Ovary (tissue), 9 donors: ENCODE results near the gene KCTD17. TPM values are rescaled to one million over a fixed set of nuclear protein-coding genes. Genes with fewer than 3 reads are reported as not detected.

Experiments
- DNase-seq, 5 donors: peaks; one replicate each; pipeline ENCODE4 v3.0.0-alpha.2; 2019 to 2020
- H3K27ac ChIP-seq, 2 donors: fragments of 200-600 bp; one replicate each; pipeline versions ENCODE4 v1.5.1 to v1.8.0; 2019 to 2022
- H3K27me3 ChIP-seq: fragments of 200-600 bp; one replicate; pipeline ENCODE4 v1.8.0; 2022
- H3K36me3 ChIP-seq: fragments of 200-600 bp; sonication (generic); one replicate; pipeline ENCODE4 v1.5.1; 2019
- H3K4me1 ChIP-seq: one replicate; pipeline ENCODE4 v1.8.1; 2013; ENCODE audit warnings: mild to moderate bottlenecking, moderate library complexity; ENCODE audit not compliant: insufficient read depth
- H3K4me3 ChIP-seq: fragments of 200-600 bp; sonication (generic); one replicate; pipeline ENCODE4 v1.5.1; 2017
- H3K9me3 ChIP-seq, 2 donors: fragments of 200-600 bp in 1 of 2; sonication (generic) in 1 of 2; one replicate each; pipeline versions ENCODE4 v1.5.1 to v1.8.1; 2013 to 2019; ENCODE audit warnings: mild to moderate bottlenecking in 1 of 2, moderate library complexity in 1 of 2
- CTCF ChIP-seq, 3 donors: fragments of 450-650 bp in 2 of 3; fragments of 200-600 bp in 1 of 3; IDR thresholded peaks; one replicate each; pipeline versions ENCODE4 v1.5.1 to v1.8.0; 2016 to 2022; ENCODE audit warnings: antibody characterized with exemption in 3 of 3, mild to moderate bottlenecking in 1 of 3
- EP300 ChIP-seq: sonication (generic); formaldehyde crosslinking; IDR thresholded peaks from one replicate; pipeline ENCODE4 v1.6.1; 2017; ENCODE audit warnings: antibody characterized with exemption
- POLR2A ChIP-seq: fragments of 450-650 bp; IDR thresholded peaks from one replicate; pipeline ENCODE4 v1.6.1; 2017; ENCODE audit warnings: antibody characterized with exemption, mild to moderate bottlenecking, moderate library complexity
- WGBS, 3 donors: extraction: QIAGEN DNeasy Blood & Tissue Kit in 1 of 3; methylation state at CpG; one replicate each; pipeline versions ENCODE4 v1.1.5 to v1.1.7; 2013 to 2017; 5-methylcytosine and 5-hydroxymethylcytosine counted together
- intact Hi-C, 4 donors: fragments of 100-400 bp; cut with DNase I; formaldehyde crosslinking; loops; one replicate each; pipeline versions ENCODE4 v1.11.0 to v1.15.1; 2022 to 2023
- polyA plus RNA-seq, 2 donors: library from polyadenylated mRNA; stranded (reverse); fragments of 200-250 nt in 1 of 2; fragments of 350-450 nt in 1 of 2; fragmentation: Illumina TruSeq in 1 of 2; extraction: RNeasy Lipid Tissue Mini Kit (QIAGEN cat#74804) in 1 of 2; gene quantifications; one replicate each; pipeline ENCODE4 v1.2.3, GENCODE V29; 2013 to 2014
- total RNA-seq, 7 donors: library from RNA; depleted of rRNA in 2 of 7; stranded (reverse); fragments of >200 nt in 2 of 7; fragmentation: NEBNext Ultra II Directional in 3 of 7; extraction: Animal tissue kit (Norgen Biotek cat#: 25700) in 3 of 7; gene quantifications; one replicate each; pipeline versions ENCODE4 v1.1.0 to v1.2.4, GENCODE V29; 2016 to 2023
- donor health status: DM: no; HTN: no; CAD: no; lungs with moderate emphysema.
- donor health status: DM: no; HTN: no; CAD: no.
- donor health status: Bipolar disorder and iron deficiency.
- donor health status: DM: yes; HTN: yes; CAD: no.
- donor health status: DM: no; HTN: no; CAD: no.
- donor health status: DM: yes; HTN: yes; CAD: no.

The KCTD17 gene
- total and polyA plus RNA-seq, 9 donors, result 4.5 to 34.7 (median 26.7) TPM

- 85 to 88% (median 88%) methylated on average over 12 of the region's 12 CpGs for WGBS, 3 donors
- Histone ChIP-seq H3K4me3 (no peak overlapping the region), H3K9me3 (no peaks in the 10 kb centered on the region), H3K4me1 (no peaks in the 10 kb centered on the region), H3K27me3 (no peaks in the 10 kb centered on the region), H3K27ac (no peak overlapping the region), H3K36me3 (no peaks in the 10 kb centered on the region)
- intact Hi-C loops, result no loop called here
- no peak for DNase-seq
- TF ChIP-seq EP300 (no peak), CTCF (IDR thresholded peaks at IDR 0.05) (no peak), POLR2A (no peak)
These were observed 29.3 kb downstream of the KCTD17 start for GRCh38 chr22:37080838-37081237.

GRCh38 chr22:37082251-37082873 is 30.8 kb downstream of the KCTD17 start:
- H3K4me1 ChIP-seq, result no peaks in the 10 kb centered on the region
- TF ChIP-seq POLR2A (no peak), EP300 (no peak), CTCF (IDR thresholded peaks at IDR 0.05) (no peak)
- H3K36me3 ChIP-seq, result no peaks in the 10 kb centered on the region
- DNase-seq, result no peak
- H3K27ac ChIP-seq, result no peak overlapping the region
- intact Hi-C loops, result no loop called here
- H3K4me3 ChIP-seq, result no peak overlapping the region
- WGBS, 3 donors, result 75 to 82% (median 75%) methylated on average over 10 of the region's 10 CpGs
- no peaks in the 10 kb centered on the region for H3K27me3 ChIP-seq
- H3K9me3 ChIP-seq, result no peaks in the 10 kb centered on the region

DNA sequence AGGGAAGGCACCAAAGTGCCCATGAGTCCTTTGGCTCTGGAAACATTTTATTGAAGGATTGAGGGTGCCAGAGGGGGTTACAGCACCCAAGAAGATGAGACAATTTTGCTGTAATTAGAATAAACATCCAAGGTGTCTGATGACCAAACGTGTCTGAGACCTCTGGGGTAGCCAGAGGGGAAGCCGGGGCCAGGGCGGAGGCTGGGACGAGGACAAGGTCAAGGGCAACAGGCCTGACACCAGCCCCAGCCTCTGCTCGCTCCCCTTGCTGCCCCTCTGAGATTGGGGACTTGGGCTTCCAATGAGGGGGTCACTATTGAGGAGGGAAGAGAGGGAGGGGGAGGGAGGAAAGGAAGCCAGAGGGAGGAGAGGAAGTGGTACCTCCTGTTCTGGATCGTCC is 32.4 kb downstream of the KCTD17 start:
- no peak for DNase-seq
- TF ChIP-seq CTCF (IDR thresholded peaks at IDR 0.05), result no peak
- no peak for TF ChIP-seq EP300
- TF ChIP-seq POLR2A, result no peak
- intact Hi-C loops, result no loop called here
- Histone ChIP-seq H3K9me3 (no peaks in the 10 kb centered on the region), H3K27me3 (no peaks in the 10 kb centered on the region), H3K4me1 (no peaks in the 10 kb centered on the region), H3K4me3 (no peak overlapping the region), H3K36me3 (no peaks in the 10 kb centered on the region), H3K27ac (no peak overlapping the region)
- WGBS, 3 donors, result 70 to 81% (median 77%) methylated on average over 6 of the region's 6 CpGs

DNA sequence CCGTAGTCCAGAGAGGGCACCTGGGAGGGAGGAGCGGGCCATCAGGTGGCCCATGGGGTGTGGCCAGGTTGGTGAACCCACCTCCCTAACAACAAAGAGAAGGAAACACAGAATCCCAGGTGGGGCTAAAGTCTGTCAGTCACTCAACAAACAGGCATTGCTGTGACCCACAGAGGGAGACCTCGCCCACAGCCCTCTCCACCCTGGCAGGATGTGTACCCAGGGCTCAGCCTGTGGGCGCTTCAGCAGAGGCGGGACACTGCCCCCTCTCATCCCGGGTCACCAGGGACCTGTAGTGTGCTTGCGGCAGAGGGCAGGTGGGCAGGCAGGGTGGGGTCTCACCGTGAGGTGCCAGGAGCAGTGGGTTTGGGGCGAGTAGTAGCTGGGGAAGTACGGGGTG is 32.8 kb downstream of the KCTD17 start:
- TF ChIP-seq CTCF (IDR thresholded peaks at IDR 0.05) (no peak), POLR2A (no peak), EP300 (no peak)
- intact Hi-C loops, result no loop called here
- Histone ChIP-seq H3K36me3 (no peaks in the 10 kb centered on the region), H3K27me3 (no peaks in the 10 kb centered on the region), H3K4me3 (no peak overlapping the region), H3K4me1 (no peaks in the 10 kb centered on the region), H3K27ac (no peak overlapping the region), H3K9me3 (no peaks in the 10 kb centered on the region)
- no peak for DNase-seq
- whole genome bisulfite sequencing, 3 donors, result 86 to 89% (median 88%) methylated on average over 9 to 10 of the region's 10 CpGs
